Astrocyte (in vitro differentiated cells and primary cell): ENCODE data around the gene CDKAL1.

ENCODE experiments used
- EZH2 ChIP-seq: IDR thresholded peaks from 2 replicates; pipeline ENCODE4 v1.6.1; 2012; ENCODE audit warnings: mild to moderate bottlenecking, low read length, inconsistent platforms; ENCODE audit not compliant: insufficient read depth
- TF ChIP-seq, protein P1 (sequence below): IDR thresholded peaks from 2 replicates; pipeline ENCODE4 v1.5.1; 2011; ENCODE audit warnings: low read depth, mild to moderate bottlenecking, inconsistent platforms, low read length, moderate library complexity; ENCODE audit not compliant: insufficient read depth

DNA sequence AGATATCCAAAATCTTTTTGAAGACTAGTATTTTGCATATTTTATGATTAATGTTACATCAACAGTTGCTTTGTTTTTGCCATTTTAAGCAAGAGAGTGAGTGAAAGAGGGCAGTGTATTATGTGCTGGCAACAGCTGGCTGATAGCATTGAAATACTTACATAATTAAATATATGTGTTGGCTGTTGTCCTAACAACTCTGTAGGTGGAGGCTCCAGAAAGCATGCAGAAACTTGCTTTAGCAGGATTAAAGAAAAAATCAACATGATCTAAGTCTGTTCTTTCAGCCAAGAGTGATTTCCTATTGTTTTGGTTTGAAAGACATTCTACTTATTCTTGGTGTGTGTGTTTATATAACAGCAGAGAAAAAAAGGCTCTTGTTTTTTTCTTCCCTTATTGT, 127.5 kb downstream of the CDKAL1 start:
- TF ChIP-seq, protein P1, sequence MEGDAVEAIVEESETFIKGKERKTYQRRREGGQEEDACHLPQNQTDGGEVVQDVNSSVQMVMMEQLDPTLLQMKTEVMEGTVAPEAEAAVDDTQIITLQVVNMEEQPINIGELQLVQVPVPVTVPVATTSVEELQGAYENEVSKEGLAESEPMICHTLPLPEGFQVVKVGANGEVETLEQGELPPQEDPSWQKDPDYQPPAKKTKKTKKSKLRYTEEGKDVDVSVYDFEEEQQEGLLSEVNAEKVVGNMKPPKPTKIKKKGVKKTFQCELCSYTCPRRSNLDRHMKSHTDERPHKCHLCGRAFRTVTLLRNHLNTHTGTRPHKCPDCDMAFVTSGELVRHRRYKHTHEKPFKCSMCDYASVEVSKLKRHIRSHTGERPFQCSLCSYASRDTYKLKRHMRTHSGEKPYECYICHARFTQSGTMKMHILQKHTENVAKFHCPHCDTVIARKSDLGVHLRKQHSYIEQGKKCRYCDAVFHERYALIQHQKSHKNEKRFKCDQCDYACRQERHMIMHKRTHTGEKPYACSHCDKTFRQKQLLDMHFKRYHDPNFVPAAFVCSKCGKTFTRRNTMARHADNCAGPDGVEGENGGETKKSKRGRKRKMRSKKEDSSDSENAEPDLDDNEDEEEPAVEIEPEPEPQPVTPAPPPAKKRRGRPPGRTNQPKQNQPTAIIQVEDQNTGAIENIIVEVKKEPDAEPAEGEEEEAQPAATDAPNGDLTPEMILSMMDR, result no peak
- no peak for TF ChIP-seq EZH2
